Measurements from ENCODE around the gene RHBDL2. TPM values are rescaled to one million over a fixed set of nuclear protein-coding genes. Genes with fewer than 3 reads are reported as not detected.
A peak's percentile ranks its signal among the peaks of the same experiment; 100 is the strongest.

Gene RHBDL2
- total RNA-seq, 1 experiment from 2014 or later: 7.1 TPM

DNA sequence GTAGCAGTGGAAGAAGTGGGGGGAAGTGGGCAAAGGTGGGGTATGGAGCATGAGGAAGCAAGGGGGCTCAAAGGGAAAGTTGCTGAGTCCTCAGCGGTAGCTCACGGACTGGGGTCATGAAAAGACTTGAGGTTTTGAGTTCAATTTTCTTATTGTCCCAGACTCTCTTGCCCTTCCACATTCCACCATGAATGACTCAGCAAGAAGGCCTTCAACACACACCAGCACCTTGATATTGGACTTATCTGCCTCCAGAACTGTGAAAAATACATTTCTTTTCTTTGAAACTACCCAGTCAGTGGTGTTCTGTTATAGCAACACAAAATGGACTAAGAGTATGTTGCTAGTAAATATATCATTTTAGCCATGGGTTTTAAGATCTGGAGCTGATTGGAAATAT, 17.3 kb upstream of the RHBDL2 start:
- no TSS peak for BruUV-seq (replicated peaks)
- intact Hi-C loops (cut with micrococcal nuclease; ENCODE audit: unreplicated experiment): no loop called here
- Histone ChIP-seq H3K27me3 (ENCODE audit: control insufficient read depth, insufficient read depth, low read length) (no peaks in the 10 kb centered on the region), H3K9me3 (ENCODE audit: control insufficient read depth, insufficient read depth, low read depth, low read length) (no peaks in the 10 kb centered on the region), H3K36me3 (ENCODE audit: control insufficient read depth, insufficient read depth, low read length) (no peaks in the 10 kb centered on the region), H3K27ac (ENCODE audit: low read length) (no peak overlapping the region), H3K4me1 (ENCODE audit: control insufficient read depth, insufficient read depth, low read length) (no peaks in the 10 kb centered on the region), H3K4me3 (ENCODE audit: low read depth in 2 of 2, low read length in 2 of 2) (no peak overlapping the region)
- ChIA-PET POLR2A (no interaction called here), CTCF (no interaction called here)
- TF ChIP-seq, protein P1, sequence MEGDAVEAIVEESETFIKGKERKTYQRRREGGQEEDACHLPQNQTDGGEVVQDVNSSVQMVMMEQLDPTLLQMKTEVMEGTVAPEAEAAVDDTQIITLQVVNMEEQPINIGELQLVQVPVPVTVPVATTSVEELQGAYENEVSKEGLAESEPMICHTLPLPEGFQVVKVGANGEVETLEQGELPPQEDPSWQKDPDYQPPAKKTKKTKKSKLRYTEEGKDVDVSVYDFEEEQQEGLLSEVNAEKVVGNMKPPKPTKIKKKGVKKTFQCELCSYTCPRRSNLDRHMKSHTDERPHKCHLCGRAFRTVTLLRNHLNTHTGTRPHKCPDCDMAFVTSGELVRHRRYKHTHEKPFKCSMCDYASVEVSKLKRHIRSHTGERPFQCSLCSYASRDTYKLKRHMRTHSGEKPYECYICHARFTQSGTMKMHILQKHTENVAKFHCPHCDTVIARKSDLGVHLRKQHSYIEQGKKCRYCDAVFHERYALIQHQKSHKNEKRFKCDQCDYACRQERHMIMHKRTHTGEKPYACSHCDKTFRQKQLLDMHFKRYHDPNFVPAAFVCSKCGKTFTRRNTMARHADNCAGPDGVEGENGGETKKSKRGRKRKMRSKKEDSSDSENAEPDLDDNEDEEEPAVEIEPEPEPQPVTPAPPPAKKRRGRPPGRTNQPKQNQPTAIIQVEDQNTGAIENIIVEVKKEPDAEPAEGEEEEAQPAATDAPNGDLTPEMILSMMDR (IDR thresholded peaks at IDR 0.05): no peak
- TF ChIP-seq, protein P2, sequence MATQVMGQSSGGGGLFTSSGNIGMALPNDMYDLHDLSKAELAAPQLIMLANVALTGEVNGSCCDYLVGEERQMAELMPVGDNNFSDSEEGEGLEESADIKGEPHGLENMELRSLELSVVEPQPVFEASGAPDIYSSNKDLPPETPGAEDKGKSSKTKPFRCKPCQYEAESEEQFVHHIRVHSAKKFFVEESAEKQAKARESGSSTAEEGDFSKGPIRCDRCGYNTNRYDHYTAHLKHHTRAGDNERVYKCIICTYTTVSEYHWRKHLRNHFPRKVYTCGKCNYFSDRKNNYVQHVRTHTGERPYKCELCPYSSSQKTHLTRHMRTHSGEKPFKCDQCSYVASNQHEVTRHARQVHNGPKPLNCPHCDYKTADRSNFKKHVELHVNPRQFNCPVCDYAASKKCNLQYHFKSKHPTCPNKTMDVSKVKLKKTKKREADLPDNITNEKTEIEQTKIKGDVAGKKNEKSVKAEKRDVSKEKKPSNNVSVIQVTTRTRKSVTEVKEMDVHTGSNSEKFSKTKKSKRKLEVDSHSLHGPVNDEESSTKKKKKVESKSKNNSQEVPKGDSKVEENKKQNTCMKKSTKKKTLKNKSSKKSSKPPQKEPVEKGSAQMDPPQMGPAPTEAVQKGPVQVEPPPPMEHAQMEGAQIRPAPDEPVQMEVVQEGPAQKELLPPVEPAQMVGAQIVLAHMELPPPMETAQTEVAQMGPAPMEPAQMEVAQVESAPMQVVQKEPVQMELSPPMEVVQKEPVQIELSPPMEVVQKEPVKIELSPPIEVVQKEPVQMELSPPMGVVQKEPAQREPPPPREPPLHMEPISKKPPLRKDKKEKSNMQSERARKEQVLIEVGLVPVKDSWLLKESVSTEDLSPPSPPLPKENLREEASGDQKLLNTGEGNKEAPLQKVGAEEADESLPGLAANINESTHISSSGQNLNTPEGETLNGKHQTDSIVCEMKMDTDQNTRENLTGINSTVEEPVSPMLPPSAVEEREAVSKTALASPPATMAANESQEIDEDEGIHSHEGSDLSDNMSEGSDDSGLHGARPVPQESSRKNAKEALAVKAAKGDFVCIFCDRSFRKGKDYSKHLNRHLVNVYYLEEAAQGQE (IDR thresholded peaks at IDR 0.05; ENCODE audit: insufficient read depth in 1 of 2, low read depth in 2 of 2, low read length in 1 of 2): no peak
- no peak for TF ChIP-seq POLR2AphosphoS5 (IDR thresholded peaks at IDR 0.05; ENCODE audit: low read depth, low read length)
- no peak for TF ChIP-seq SIN3A (IDR thresholded peaks at IDR 0.05; ENCODE audit: borderline replicate concordance, insufficient read depth, low read depth, low read length)
- no peak for TF ChIP-seq TCF7L2 (IDR thresholded peaks at IDR 0.05; ENCODE audit: low read depth, low read length)
- no peak for DNase-seq (ENCODE audit: low read depth, low spot score)
- in situ Hi-C loops (cut with HindIII; ENCODE audit: low pct_unique_long_range_greater_than_20kb, low sequenced_read_pairs): no loop called here
- ATAC-seq: no peak

DNA sequence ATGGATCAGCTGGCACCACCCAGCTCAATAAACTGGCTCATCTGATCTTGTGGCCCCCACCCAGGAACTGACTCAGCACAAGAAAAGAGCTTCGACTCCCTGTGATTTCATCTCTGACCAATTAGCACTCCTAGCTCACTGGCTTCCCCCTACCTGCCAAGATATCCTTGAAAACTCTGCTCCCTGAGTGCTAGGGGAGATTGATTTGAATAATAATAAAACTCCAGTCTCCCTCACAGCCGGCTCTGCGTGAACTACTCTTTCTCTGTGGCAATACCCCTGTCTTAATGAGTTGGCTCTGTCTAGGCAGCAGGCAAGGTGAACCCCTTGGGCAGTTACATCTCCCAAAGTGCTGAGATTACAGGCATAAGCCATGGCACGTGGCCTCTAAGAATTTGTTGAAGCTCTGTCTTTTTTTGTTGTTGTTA, 11.8 kb upstream of the RHBDL2 start:
- Histone ChIP-seq H3K27me3 (ENCODE audit: control insufficient read depth, insufficient read depth, low read length) (no peaks in the 10 kb centered on the region), H3K27ac (ENCODE audit: low read length) (no peak overlapping the region), H3K36me3 (ENCODE audit: control insufficient read depth, insufficient read depth, low read length) (no peaks in the 10 kb centered on the region), H3K9me3 (ENCODE audit: control insufficient read depth, insufficient read depth, low read depth, low read length) (no peaks in the 10 kb centered on the region), H3K4me3 (ENCODE audit: low read depth in 2 of 2, low read length in 2 of 2) (no peak overlapping the region), H3K4me1 (ENCODE audit: control insufficient read depth, insufficient read depth, low read length) (no peaks in the 10 kb centered on the region)
- in situ Hi-C loops (cut with HindIII; ENCODE audit: low pct_unique_long_range_greater_than_20kb, low sequenced_read_pairs): no loop called here
- TF ChIP-seq TCF7L2 (IDR thresholded peaks at IDR 0.05; ENCODE audit: low read depth, low read length) (no peak), SIN3A (IDR thresholded peaks at IDR 0.05; ENCODE audit: borderline replicate concordance, insufficient read depth, low read depth, low read length) (no peak), POLR2AphosphoS5 (IDR thresholded peaks at IDR 0.05; ENCODE audit: low read depth, low read length) (no peak)
- TF ChIP-seq, protein P1 (IDR thresholded peaks at IDR 0.05): no peak
- TF ChIP-seq, protein P2 (IDR thresholded peaks at IDR 0.05; ENCODE audit: insufficient read depth in 1 of 2, low read depth in 2 of 2, low read length in 1 of 2): no peak
- no TSS peak for BruUV-seq (replicated peaks)
- ATAC-seq (peak; percentile 60), DNase-seq (ENCODE audit: low read depth, low spot score) (no peak)
- CTCF ChIA-PET: interaction anchor here (0.6 kb wide), 1 partner anchor 425 kb away, joined by 6 read pairs; no protein-coding TSS in a partner anchor
- intact Hi-C loops (cut with micrococcal nuclease; ENCODE audit: unreplicated experiment): no loop called here
- POLR2A ChIA-PET: no interaction called here
